ENCODE results near the gene MUC3A. TPM values are rescaled to one million over a fixed set of nuclear protein-coding genes. Genes with fewer than 3 reads are reported as not detected.
"Not testable (repeated sequence)": the region's sequence is repeated elsewhere in the genome, so short reads cannot be mapped to it uniquely, and the experiment has no call there.

The MUC3A gene
- total and polyA plus RNA-seq, 10 of the 15 experiments (the other 5 are each of a cell fraction or from before 2014, with no cell fraction given) = 0.07 to 0.10 TPM; not detected in 8

- H3K36me3 ChIP-seq (ENCODE audit: control insufficient read depth in 2 of 2, insufficient read depth in 2 of 2, low read length in 1 of 2); FAIRE-seq; H3K4me1 ChIP-seq (ENCODE audit: control insufficient read depth, insufficient read depth, low read length); H3K27me3 ChIP-seq (replicated peaks in 1 of 2; ENCODE audit: control insufficient read depth in 2 of 2, insufficient read depth in 2 of 2, low read length in 1 of 2); H4K20me1 ChIP-seq (ENCODE audit: control insufficient read depth, insufficient read depth); H3K4me2 ChIP-seq (ENCODE audit: control insufficient read depth, insufficient read depth); H3K9ac ChIP-seq (ENCODE audit: control insufficient read depth, insufficient read depth, low read length); in situ Hi-C loops (cut with MboI); POLR2A ChIA-PET; CTCF ChIA-PET; H3K79me2 ChIP-seq (ENCODE audit: control insufficient read depth, insufficient read depth, low read length); H3K27ac ChIP-seq (ENCODE audit: control insufficient read depth, insufficient read depth); H2AFZ ChIP-seq (ENCODE audit: control insufficient read depth, low read depth, low read length); RAD21 ChIA-PET (ENCODE audit: unreplicated experiment); H3K9me3 ChIP-seq (replicated peaks; ENCODE audit: control insufficient read depth, insufficient read depth, low read length); intact Hi-C loops (cut with micrococcal nuclease; ENCODE audit: unreplicated experiment); BruUV-seq (replicated peaks); H3K4me3 ChIP-seq; DNase-seq (ENCODE audit: low read depth, low spot score); ATAC-seq; SMC1A ChIA-PET (ENCODE audit: uncharacterized antibody, unreplicated experiment): not testable (repeated sequence)
- 40% methylated on average over 13 of the region's 14 CpGs for WGBS (ENCODE audit: insufficient coverage, insufficient replicate concordance, low lambda C conversion rate, missing lambda C conversion rate)
Observed at GRCh38 chr7:100984241-100984918, 35.0 kb downstream of the MUC3A start.

GRCh38 chr7:100985033-100985797 lies 35.9 kb downstream of the MUC3A start:
- BruUV-seq (replicated peaks); ATAC-seq; H3K9me3 ChIP-seq (replicated peaks; ENCODE audit: control insufficient read depth, insufficient read depth, low read length); H3K9ac ChIP-seq (ENCODE audit: control insufficient read depth, insufficient read depth, low read length); H4K20me1 ChIP-seq (ENCODE audit: control insufficient read depth, insufficient read depth); H3K36me3 ChIP-seq (ENCODE audit: control insufficient read depth in 2 of 2, insufficient read depth in 2 of 2, low read length in 1 of 2); SMC1A ChIA-PET (ENCODE audit: uncharacterized antibody, unreplicated experiment); H3K4me1 ChIP-seq (ENCODE audit: control insufficient read depth, insufficient read depth, low read length); RAD21 ChIA-PET (ENCODE audit: unreplicated experiment); H3K27ac ChIP-seq (ENCODE audit: control insufficient read depth, insufficient read depth); FAIRE-seq; DNase-seq (ENCODE audit: low read depth, low spot score); intact Hi-C loops (cut with micrococcal nuclease; ENCODE audit: unreplicated experiment); H3K4me2 ChIP-seq (ENCODE audit: control insufficient read depth, insufficient read depth); POLR2A ChIA-PET; H3K4me3 ChIP-seq; H3K27me3 ChIP-seq (replicated peaks in 1 of 2; ENCODE audit: control insufficient read depth in 2 of 2, insufficient read depth in 2 of 2, low read length in 1 of 2); H3K79me2 ChIP-seq (ENCODE audit: control insufficient read depth, insufficient read depth, low read length); CTCF ChIA-PET; in situ Hi-C loops (cut with MboI); H2AFZ ChIP-seq (ENCODE audit: control insufficient read depth, low read depth, low read length): not testable (repeated sequence)
- WGBS (ENCODE audit: insufficient coverage, insufficient replicate concordance, low lambda C conversion rate, missing lambda C conversion rate) = 33% methylated on average over 4 of the region's 4 CpGs
